HCT116 (cell line): Measurements from ENCODE around the gene TYRO3. TPM values are rescaled to one million over a fixed set of nuclear protein-coding genes. Genes with fewer than 3 reads are reported as not detected.

Experiments
- ATAC-seq: fragments of 200-7000 bp; cut with Tn5 transposase; 2 replicates; pipeline ENCODE4 v1.9.1; 2020; ENCODE audit warnings: mild to moderate bottlenecking, moderate library complexity
- BruUV-seq: library from RNA; stranded (reverse); fragments of 400-500 nt; replicated peaks from 2 replicates; lab custom pipeline; 2021; lab: Mats Ljungman, UMichigan
- CTCF ChIA-PET: fragments of 300-600 bp; sonication (Branson Sonifier 250); formaldehyde crosslinking; loops from one replicate; lab custom pipeline; 2021; ENCODE audit warnings: antibody characterized with exemption; lab: Charles Lee
- POLR2A ChIA-PET: fragments of 300-600, 350-600 bp; sonication (Branson Sonifier 250); formaldehyde crosslinking; loops from one replicate; lab custom pipeline; 2021; ENCODE audit warnings: antibody characterized with exemption; lab: Charles Lee
- RAD21 ChIA-PET, 2 experiments: fragments of 300-600 bp; sonication (Branson Sonifier 250); formaldehyde crosslinking; loops; one replicate each; lab custom pipeline; 2023; ENCODE audit warnings: low total read pairs in 2 of 2; ENCODE audit not compliant: uncharacterized antibody in 2 of 2, unreplicated experiment in 2 of 2, low non-redundant PET in 1 of 2; lab: Charles Lee
- DNase-seq: peaks from one replicate; pipeline ENCODE4 v3.0.0-alpha.2; 2010; ENCODE audit warnings: low read depth, low spot score
- H2AFZ ChIP-seq: fragments of 200-600 bp; shearing (Covaris generic), sonication (generic); 2 replicates; pipeline ENCODE4 v1.6.1; 2017; ENCODE audit warnings: low read depth, mixed run types, mixed read lengths, antibody characterized with exemption, low read length; ENCODE audit not compliant: poor library complexity, severe bottlenecking
- H3K27ac ChIP-seq: 2 replicates; pipeline ENCODE4 v1.5.1; 2012; ENCODE audit warnings: low read depth, low read length
- H3K27me3 ChIP-seq: fragments of 200-600 bp; sonication (generic); 2 replicates; pipeline ENCODE4 v1.6.1; 2016; ENCODE audit warnings: mixed run types, low read length, mixed read lengths; ENCODE audit not compliant: insufficient read depth
- H3K36me3 ChIP-seq, 2 experiments: fragments of 200-500 bp in 1 of 2; fragments of 200-600 bp in 1 of 2; sonication (Bioruptor generic) in 1 of 2; sonication (generic) in 1 of 2; 2 replicates each; pipeline versions ENCODE4 v1.5.1 to v1.6.1; 2014 to 2016; ENCODE audit warnings: low read length in 2 of 2, inconsistent platforms in 1 of 2, mixed read lengths in 1 of 2, mixed run types in 1 of 2; ENCODE audit not compliant: insufficient read depth in 2 of 2, control insufficient read depth in 1 of 2
- H3K4me1 ChIP-seq, 2 experiments: fragments of 200-600 bp in 1 of 2; sonication (generic) in 1 of 2; 2 replicates each; pipeline versions ENCODE4 v1.5.1 to v1.6.1; 2012 to 2017; ENCODE audit warnings: low read length in 2 of 2, inconsistent platforms in 1 of 2, mild to moderate bottlenecking in 1 of 2, mixed read lengths in 1 of 2, mixed run types in 1 of 2, moderate library complexity in 1 of 2; ENCODE audit not compliant: insufficient read depth in 2 of 2, control insufficient read depth in 1 of 2
- H3K4me2 ChIP-seq: fragments of 200-600 bp; sonication (generic); 2 replicates; pipeline ENCODE4 v1.6.1; 2017; ENCODE audit warnings: mixed run types, low read length, mixed read lengths
- H3K4me3 ChIP-seq, 2 experiments: fragments of 200-600 bp in 1 of 2; sonication (generic) in 1 of 2; replicated peaks in 1 of 2; 2 replicates each; pipeline ENCODE4 v1.5.1; 2011 to 2016; ENCODE audit warnings: low read length in 2 of 2, control low read depth in 1 of 2, low read depth in 1 of 2, mild to moderate bottlenecking in 1 of 2, mixed read lengths in 1 of 2, mixed run types in 1 of 2
- H3K79me2 ChIP-seq: fragments of 200-600 bp; sonication (generic); 2 replicates; pipeline ENCODE4 v1.6.1; 2017; ENCODE audit warnings: mild to moderate bottlenecking, mixed run types, low read length, moderate library complexity, mixed read lengths; ENCODE audit not compliant: insufficient read depth
- H3K9ac ChIP-seq: fragments of 200-600 bp; sonication (generic); 2 replicates; pipeline ENCODE4 v1.6.1; 2016; ENCODE audit warnings: low read length, mixed read lengths
- H3K9me2 ChIP-seq: fragments of 200-600 bp; sonication (generic), shearing (Covaris generic); 2 replicates; pipeline ENCODE4 v1.6.1; 2017; ENCODE audit warnings: mixed run types, mild to moderate bottlenecking, moderate library complexity; ENCODE audit not compliant: insufficient read depth
- H3K9me3 ChIP-seq, 2 experiments: fragments of 200-500 bp in 1 of 2; fragments of 200-600 bp in 1 of 2; sonication (Bioruptor generic) in 1 of 2; sonication (generic) in 1 of 2; 2 replicates each; pipeline ENCODE4 v1.6.1; 2014 to 2017; ENCODE audit warnings: low read length in 2 of 2, mixed read lengths in 2 of 2, inconsistent platforms in 1 of 2, low read depth in 1 of 2, mild to moderate bottlenecking in 1 of 2, mixed run types in 1 of 2, moderate library complexity in 1 of 2; ENCODE audit not compliant: control insufficient read depth in 1 of 2, insufficient read depth in 1 of 2
- H4K20me1 ChIP-seq: fragments of 200-600 bp; sonication (generic), shearing (Covaris generic); 2 replicates; pipeline ENCODE4 v1.6.1; 2017; ENCODE audit warnings: mixed run types, mild to moderate bottlenecking, moderate library complexity; ENCODE audit not compliant: insufficient read depth
- ATF3 ChIP-seq: IDR thresholded peaks from 2 replicates; pipeline ENCODE4 v1.6.1; 2012
- CBX3 ChIP-seq: IDR thresholded peaks from 2 replicates; pipeline ENCODE4 v1.6.1; 2012; ENCODE audit warnings: low read depth
- CEBPB ChIP-seq: IDR thresholded peaks from 2 replicates; pipeline ENCODE4 v1.6.1; 2012; ENCODE audit warnings: low read depth
- ELF1 ChIP-seq: IDR thresholded peaks from 2 replicates; pipeline ENCODE4 v1.6.1; 2012; ENCODE audit warnings: low read depth, borderline replicate concordance
- EZH2 ChIP-seq: fragments of 200-600 bp; sonication (generic); IDR thresholded peaks from 2 replicates; pipeline ENCODE4 v1.6.1; 2017; ENCODE audit warnings: antibody characterized with exemption, mixed run types
- EZH2phosphoT487 ChIP-seq: fragments of 200-600 bp; IDR thresholded peaks from 2 replicates; pipeline ENCODE4 v1.6.1; 2018; ENCODE audit warnings: antibody characterized with exemption, borderline replicate concordance
- JUND ChIP-seq: IDR thresholded peaks from 2 replicates; pipeline ENCODE4 v1.6.1; 2012
- MAX ChIP-seq: IDR thresholded peaks from 2 replicates; pipeline ENCODE4 v1.6.1; 2012
- POLR2A ChIP-seq: IDR thresholded peaks from 2 replicates; pipeline ENCODE4 v1.7.0; 2011; ENCODE audit warnings: borderline replicate concordance; ENCODE audit not compliant: insufficient read depth, insufficient read length; ENCODE audit errors: extremely low read depth
- POLR2AphosphoS5 ChIP-seq: IDR thresholded peaks from 2 replicates; pipeline ENCODE4 v1.6.1; 2011; ENCODE audit warnings: mild to moderate bottlenecking, low read depth, low read length, moderate library complexity
- REST ChIP-seq: IDR thresholded peaks from 2 replicates; pipeline ENCODE4 v1.6.1; 2012; ENCODE audit warnings: low read depth
- SIN3A ChIP-seq: IDR thresholded peaks from 2 replicates; pipeline ENCODE4 v1.6.1; 2012; ENCODE audit warnings: low read depth
- SP1 ChIP-seq: IDR thresholded peaks from 2 replicates; pipeline ENCODE4 v1.6.1; 2012; ENCODE audit warnings: low read depth
- SRF ChIP-seq: IDR thresholded peaks from 2 replicates; pipeline ENCODE4 v1.6.1; 2012; ENCODE audit warnings: low read depth
- TCF7L2 ChIP-seq: IDR thresholded peaks from 2 replicates; pipeline ENCODE4 v1.7.0; 2011; ENCODE audit warnings: borderline replicate concordance, inconsistent platforms; ENCODE audit not compliant: insufficient read depth, insufficient read length; ENCODE audit errors: extremely low read depth
- ZBTB33 ChIP-seq: IDR thresholded peaks from 2 replicates; pipeline ENCODE4 v1.6.1; 2011; ENCODE audit warnings: mild to moderate bottlenecking, low read length, moderate library complexity; ENCODE audit not compliant: insufficient replicate concordance; ENCODE audit errors: extremely low read depth
- ZFX ChIP-seq: fragments of 450-650 bp; IDR thresholded peaks from 2 replicates; pipeline ENCODE4 v1.6.1; 2017
- ZNF274 ChIP-seq: fragments of 200-500 bp; sonication (Bioruptor generic); IDR thresholded peaks from 2 replicates; pipeline ENCODE4 v1.6.1; 2014; ENCODE audit warnings: mild to moderate bottlenecking, low read depth, low read length, inconsistent platforms
- intact Hi-C: fragments of 100-400 bp; cut with micrococcal nuclease; formaldehyde crosslinking; loops from 2 replicates; pipeline ENCODE4 v1.10.0; 2022
- total RNA-seq: library from RNA; stranded (reverse); gene quantifications from one replicate; pipeline ENCODE4 v1.2.1, GENCODE V29; 2021; ENCODE audit not compliant: unreplicated experiment

The TYRO3 gene
- total RNA-seq, 1 experiment from 2014 or later, result 34.6 TPM

GRCh38 chr15:41610048-41610447, 51.0 kb downstream of the TYRO3 start:
- H3K27ac ChIP-seq, result no peak overlapping the region

More at GRCh38 chr15:41610048-41610447, 51.0 kb downstream of the TYRO3 start:
- CTCF ChIA-PET, result no interaction called here
- Histone ChIP-seq H3K4me1 (peaks cover 0 to 19% of the 10 kb centered on the region in 2 experiments; a peak in 2 of 4 replicates), H3K79me2 (no peaks in the 10 kb centered on the region), H3K27me3 (no peaks in the 10 kb centered on the region), H3K4me2 (no peak overlapping the region), H3K4me3 (no peak overlapping the region), H3K9me3 (no peaks in the 10 kb centered on the region), H3K36me3 (no peaks in the 10 kb centered on the region), H3K9ac (no peak overlapping the region), H2AFZ (no peak overlapping the region), H3K9me2 (no peaks in the 10 kb centered on the region), H4K20me1 (no peaks in the 10 kb centered on the region)
- no peak for DNase-seq
- no TSS peak for BruUV-seq
- no peak for TF ChIP-seq POLR2AphosphoS5
- no peak for TF ChIP-seq EZH2phosphoT487
- no peak for TF ChIP-seq ZFX
- no peak for TF ChIP-seq TCF7L2
- no peak for TF ChIP-seq ZNF274
- no peak for TF ChIP-seq SP1
- TF ChIP-seq MAX, result no peak
- no peak for TF ChIP-seq ATF3
- TF ChIP-seq ZBTB33, result no peak
- no peak for TF ChIP-seq ELF1
- no peak for TF ChIP-seq SIN3A
- no peak for TF ChIP-seq CEBPB
- TF ChIP-seq POLR2A, result no peak
- TF ChIP-seq EZH2, result no peak
- no peak for TF ChIP-seq SRF
- TF ChIP-seq CBX3, result no peak
- no peak for TF ChIP-seq JUND
- TF ChIP-seq REST, result no peak
- RAD21 ChIA-PET, result no interaction called here
- no peak for ATAC-seq
- POLR2A ChIA-PET, result no interaction called here
- intact Hi-C loops, result no loop called here
